Caco-2 (cell line): ENCODE data around the gene CCDC81. TPM values are rescaled to one million over a fixed set of nuclear protein-coding genes. Genes with fewer than 3 reads are reported as not detected.

Experiments
- BruUV-seq: library from RNA; stranded (reverse); fragments of 400-500 nt; replicated peaks from 2 replicates; lab custom pipeline; 2021; lab: Mats Ljungman, UMichigan
- CTCF ChIA-PET: fragments of 300-600 bp; sonication (Branson Sonifier 250); formaldehyde crosslinking; loops from one replicate; lab custom pipeline; 2022; ENCODE audit warnings: antibody characterized with exemption; lab: Charles Lee
- POLR2A ChIA-PET: fragments of 300-600 bp; sonication (Branson Sonifier 250); formaldehyde crosslinking; loops from one replicate; lab custom pipeline; 2022; ENCODE audit warnings: antibody characterized with exemption; lab: Charles Lee
- DNase-seq, 2 experiments: peaks; one replicate each; pipeline versions ENCODE4 v3.0.0 to v3.0.0-alpha.2; 2020 to 2022
- H3K27me3 ChIP-seq: replicated peaks from 2 replicates; pipeline ENCODE4 v1.6.0; 2011; ENCODE audit warnings: low read length; ENCODE audit not compliant: control insufficient read depth, insufficient read depth
- H3K36me3 ChIP-seq: 2 replicates; pipeline ENCODE4 v1.5.1; 2011; ENCODE audit warnings: low read length; ENCODE audit not compliant: control insufficient read depth, insufficient read depth
- H3K4me1 ChIP-seq: fragments of 250-450 bp; sonication (Bioruptor Pico); 2 replicates; pipeline ENCODE4 v1.5.1; 2020; ENCODE audit warnings: mild to moderate bottlenecking
- H3K4me3 ChIP-seq: 2 replicates; pipeline ENCODE4 v1.5.1; 2011; ENCODE audit warnings: low read depth, mild to moderate bottlenecking, control low read depth, low read length
- H3K9me3 ChIP-seq: fragments of 250-450 bp; sonication (Bioruptor Pico); 2 replicates; pipeline ENCODE4 v1.5.1; 2020; ENCODE audit warnings: mild to moderate bottlenecking, moderate library complexity
- H3K27ac Mint-ChIP-seq: one replicate; pipeline ENCODE4 v1.8.0; 2022; ENCODE audit warnings: mixed read lengths; ENCODE audit not compliant: unreplicated experiment
- H3K27me3 Mint-ChIP-seq: one replicate; pipeline ENCODE4 v1.8.0; 2022; ENCODE audit warnings: mixed read lengths; ENCODE audit not compliant: insufficient read depth, unreplicated experiment
- H3K36me3 Mint-ChIP-seq: one replicate; pipeline ENCODE4 v1.8.0; 2022; ENCODE audit warnings: mild to moderate bottlenecking, mixed read lengths; ENCODE audit not compliant: insufficient read depth, unreplicated experiment
- H3K4me1 Mint-ChIP-seq: one replicate; pipeline ENCODE4 v1.8.0; 2022; ENCODE audit warnings: low read depth, mixed read lengths; ENCODE audit not compliant: unreplicated experiment
- H3K4me3 Mint-ChIP-seq: one replicate; pipeline ENCODE4 v1.8.0; 2022; ENCODE audit warnings: mild to moderate bottlenecking, moderate library complexity, mixed read lengths; ENCODE audit not compliant: unreplicated experiment
- H3K9me3 Mint-ChIP-seq: one replicate; pipeline ENCODE4 v1.8.0; 2022; ENCODE audit warnings: mixed read lengths; ENCODE audit not compliant: unreplicated experiment
- intact Hi-C: fragments of 100-400 bp; cut with micrococcal nuclease; formaldehyde crosslinking; loops from one replicate; pipeline ENCODE4 v1.10.0; 2022; ENCODE audit not compliant: unreplicated experiment
- total RNA-seq: library from RNA; stranded (reverse); gene quantifications from 2 replicates; pipeline ENCODE4 v1.2.3, GENCODE V29; 2022
- TF ChIP-seq, protein P1 (sequence below), 2 experiments: fragments of 200-600 bp in 1 of 2; IDR thresholded peaks; 1 replicate in 1 of 2; 2 replicates in 1 of 2; pipeline versions ENCODE4 v1.5.1 to v1.8.0; 2011 to 2022; ENCODE audit warnings: antibody characterized with exemption in 1 of 2, control low read depth in 1 of 2, inconsistent platforms in 1 of 2, low read depth in 1 of 2, low read length in 1 of 2, mild to moderate bottlenecking in 1 of 2, moderate library complexity in 1 of 2; ENCODE audit not compliant: insufficient read depth in 1 of 2, severe bottlenecking in 1 of 2, unreplicated experiment in 1 of 2

The CCDC81 gene
- total RNA-seq, 1 experiment from 2014 or later = 1.3 TPM

DNA sequence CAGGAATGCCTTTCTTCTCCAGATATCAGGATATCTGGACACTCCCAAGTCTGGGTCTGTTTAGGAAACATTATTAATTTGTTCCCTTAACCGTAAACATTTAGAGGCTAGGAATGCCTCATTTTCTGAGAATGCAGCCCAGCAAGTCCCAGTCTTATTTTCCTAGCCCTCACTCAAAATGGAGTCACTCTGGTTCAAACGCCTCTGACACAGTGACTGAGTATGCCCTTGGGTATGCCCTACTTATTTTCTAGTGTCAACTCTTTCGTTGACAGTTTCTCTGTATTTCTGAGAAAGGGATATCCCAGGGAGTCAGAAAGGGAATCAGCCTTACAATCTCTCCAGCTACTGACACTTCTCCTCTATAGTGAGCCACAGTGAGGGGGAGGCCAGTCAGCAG lies 16.0 kb upstream of the CCDC81 start:
- no peak overlapping the region for H3K4me3 Mint-ChIP-seq
- no peak overlapping the region for H3K27ac Mint-ChIP-seq
- H3K9me3 ChIP-seq = no peaks in the 10 kb centered on the region
- ChIA-PET CTCF (interaction anchor here (0.5 to 4.8 kb wide), 2 partner anchors 58 to 61 kb away, joined by 3 to 65 read pairs; no protein-coding TSS in a partner anchor), POLR2A (no interaction called here)
- intact Hi-C loops = no loop called here
- no peaks in the 10 kb centered on the region for H3K27me3 Mint-ChIP-seq
- H3K36me3 Mint-ChIP-seq = no peaks in the 10 kb centered on the region
- no TSS peak for BruUV-seq
- TF ChIP-seq, protein P1, sequence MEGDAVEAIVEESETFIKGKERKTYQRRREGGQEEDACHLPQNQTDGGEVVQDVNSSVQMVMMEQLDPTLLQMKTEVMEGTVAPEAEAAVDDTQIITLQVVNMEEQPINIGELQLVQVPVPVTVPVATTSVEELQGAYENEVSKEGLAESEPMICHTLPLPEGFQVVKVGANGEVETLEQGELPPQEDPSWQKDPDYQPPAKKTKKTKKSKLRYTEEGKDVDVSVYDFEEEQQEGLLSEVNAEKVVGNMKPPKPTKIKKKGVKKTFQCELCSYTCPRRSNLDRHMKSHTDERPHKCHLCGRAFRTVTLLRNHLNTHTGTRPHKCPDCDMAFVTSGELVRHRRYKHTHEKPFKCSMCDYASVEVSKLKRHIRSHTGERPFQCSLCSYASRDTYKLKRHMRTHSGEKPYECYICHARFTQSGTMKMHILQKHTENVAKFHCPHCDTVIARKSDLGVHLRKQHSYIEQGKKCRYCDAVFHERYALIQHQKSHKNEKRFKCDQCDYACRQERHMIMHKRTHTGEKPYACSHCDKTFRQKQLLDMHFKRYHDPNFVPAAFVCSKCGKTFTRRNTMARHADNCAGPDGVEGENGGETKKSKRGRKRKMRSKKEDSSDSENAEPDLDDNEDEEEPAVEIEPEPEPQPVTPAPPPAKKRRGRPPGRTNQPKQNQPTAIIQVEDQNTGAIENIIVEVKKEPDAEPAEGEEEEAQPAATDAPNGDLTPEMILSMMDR (IDR thresholded peaks at IDR 0.05; ENCODE audit: insufficient read depth in 1 of 2, low read depth in 1 of 2, low read length in 1 of 2, severe bottlenecking in 1 of 2, unreplicated experiment in 1 of 2) = no peak
- no peaks in the 10 kb centered on the region for H3K4me1 Mint-ChIP-seq
- H3K9me3 Mint-ChIP-seq = peaks cover 7% of the 10 kb centered on the region
- no peaks in the 10 kb centered on the region for H3K27me3 ChIP-seq
- H3K4me3 ChIP-seq = no peak overlapping the region
- H3K36me3 ChIP-seq = no peaks in the 10 kb centered on the region
- no peaks in the 10 kb centered on the region for H3K4me1 ChIP-seq
- no peak for DNase-seq

DNA sequence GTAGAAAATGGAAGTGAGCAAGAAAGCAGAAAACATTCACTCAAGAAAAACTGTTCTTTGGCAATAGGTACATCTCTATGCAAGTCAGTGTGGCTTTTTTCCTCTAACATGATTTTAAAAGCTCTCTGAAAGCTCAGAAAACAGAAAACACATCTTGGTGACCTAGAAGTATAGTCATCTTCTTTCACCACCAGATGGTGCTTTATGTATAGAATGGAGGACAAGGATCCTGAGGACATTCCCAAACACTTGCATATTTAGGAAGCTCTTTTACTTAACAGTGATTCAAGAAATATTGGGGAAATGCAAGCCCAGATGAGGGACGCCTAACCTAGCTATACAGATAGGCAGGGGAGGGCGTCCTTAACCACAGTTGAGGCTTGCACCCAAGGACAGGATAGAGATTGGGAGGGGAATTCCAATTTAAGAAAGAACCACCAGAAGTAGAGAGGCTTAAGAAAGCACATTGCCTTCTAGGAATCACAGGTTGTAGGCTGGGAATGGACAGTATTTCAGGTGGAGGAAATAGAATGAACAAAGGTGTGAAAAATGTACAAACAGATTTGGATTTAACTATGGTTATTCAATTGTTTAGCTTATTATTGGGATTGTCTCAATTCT lies 13.8 kb upstream of the CCDC81 start:
- DNase-seq = peak in 1 of 2 experiments; percentile 47
- Histone ChIP-seq H3K9me3 (no peaks in the 10 kb centered on the region), H3K27me3 (no peaks in the 10 kb centered on the region), H3K36me3 (no peaks in the 10 kb centered on the region), H3K4me1 (no peaks in the 10 kb centered on the region), H3K4me3 (no peak overlapping the region)
- Mint-ChIP-seq H3K4me3 (no peak overlapping the region), H3K36me3 (no peaks in the 10 kb centered on the region), H3K4me1 (no peaks in the 10 kb centered on the region), H3K9me3 (peaks cover 11% of the 10 kb centered on the region), H3K27ac (no peak overlapping the region), H3K27me3 (no peaks in the 10 kb centered on the region)
- intact Hi-C loops = loop anchor here (1.0 to 5.0 kb wide), 6 partner anchors 48 to 558 kb away; no protein-coding TSS in a partner anchor
- POLR2A ChIA-PET = interaction anchor here (0.6 kb wide), 1 partner anchor 58 kb away, joined by 3 read pairs; no protein-coding TSS in a partner anchor
- CTCF ChIA-PET = interaction anchor here (0.6 to 4.8 kb wide), 30 partner anchors 10 to 603 kb away, joined by 3 to 65 read pairs (median 4); partner anchors contain the start of gene CCDC83
- BruUV-seq = no TSS peak
- TF ChIP-seq, protein P1 (IDR thresholded peaks at IDR 0.05; ENCODE audit: insufficient read depth in 1 of 2, low read depth in 1 of 2, low read length in 1 of 2, severe bottlenecking in 1 of 2, unreplicated experiment in 1 of 2) = peak; percentile 71 to 78

DNA sequence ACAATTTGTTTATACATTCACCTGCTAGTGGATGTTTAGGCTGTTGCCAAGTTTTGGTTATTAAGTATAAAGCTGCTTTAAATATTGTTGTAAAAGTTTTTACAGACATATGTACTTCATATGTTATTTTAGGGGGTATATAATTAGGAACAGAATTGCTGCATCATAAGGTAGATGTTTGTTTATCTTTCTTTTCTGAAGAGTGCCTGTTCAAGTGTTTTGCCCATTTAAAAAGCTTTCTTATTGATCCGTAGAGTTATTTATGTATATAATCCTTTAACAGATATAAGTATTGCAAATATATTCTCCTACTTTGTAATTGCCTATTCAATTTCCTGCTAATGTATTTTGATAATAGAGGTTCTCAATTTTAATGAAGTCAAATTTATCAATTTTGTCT lies 11.3 kb upstream of the CCDC81 start:
- no TSS peak for BruUV-seq
- Mint-ChIP-seq H3K4me3 (no peak overlapping the region), H3K36me3 (no peaks in the 10 kb centered on the region), H3K27ac (no peak overlapping the region), H3K9me3 (peaks cover 11% of the 10 kb centered on the region), H3K27me3 (no peaks in the 10 kb centered on the region), H3K4me1 (no peaks in the 10 kb centered on the region)
- Histone ChIP-seq H3K9me3 (no peaks in the 10 kb centered on the region), H3K36me3 (no peaks in the 10 kb centered on the region), H3K27me3 (no peaks in the 10 kb centered on the region), H3K4me3 (no peak overlapping the region), H3K4me1 (no peaks in the 10 kb centered on the region)
- intact Hi-C loops = loop anchor here (5.0 kb wide), 1 partner anchor 209 kb away; no protein-coding TSS in a partner anchor
- TF ChIP-seq, protein P1 (IDR thresholded peaks at IDR 0.05; ENCODE audit: insufficient read depth in 1 of 2, low read depth in 1 of 2, low read length in 1 of 2, severe bottlenecking in 1 of 2, unreplicated experiment in 1 of 2) = no peak
- DNase-seq = no peak
- POLR2A ChIA-PET = no interaction called here
- CTCF ChIA-PET = interaction anchor here (1.3 kb wide), 1 partner anchor 56 kb away, joined by 3 read pairs; no protein-coding TSS in a partner anchor
